Upper lobe of right lung (tissue), 1 donor: ENCODE data around the gene EGFL8. TPM values are rescaled to one million over a fixed set of nuclear protein-coding genes. Genes with fewer than 3 reads are reported as not detected.

Experiments used
- ATAC-seq: fragments of 200-7000 bp; cut with Tn5 transposase; one replicate; pipeline ENCODE4 v1.9.1; 2020; ENCODE audit warnings: mild to moderate bottlenecking, moderate library complexity
- DNase-seq: peaks from one replicate; pipeline ENCODE4 v3.0.0-alpha.2; 2020
- H3K27ac ChIP-seq: fragments of 200-600 bp; one replicate; pipeline ENCODE4 v1.8.0; 2022
- H3K27me3 ChIP-seq: fragments of 200-600 bp; one replicate; pipeline ENCODE4 v1.8.0; 2022; ENCODE audit warnings: mild to moderate bottlenecking
- H3K36me3 ChIP-seq: fragments of 200-600 bp; one replicate; pipeline ENCODE4 v1.8.0; 2022
- H3K4me1 ChIP-seq: fragments of 200-600 bp; one replicate; pipeline ENCODE4 v1.8.0; 2022
- H3K4me3 ChIP-seq: fragments of 200-600 bp; one replicate; pipeline ENCODE4 v1.8.0; 2022; ENCODE audit warnings: mild to moderate bottlenecking
- H3K9me3 ChIP-seq: fragments of 200-600 bp; one replicate; pipeline ENCODE4 v1.8.0; 2022
- CTCF ChIP-seq: fragments of 200-600 bp; IDR thresholded peaks from one replicate; pipeline ENCODE4 v1.8.0; 2022; ENCODE audit warnings: antibody characterized with exemption
- intact Hi-C: fragments of 100-400 bp; cut with DNase I; formaldehyde crosslinking; loops from one replicate; pipeline ENCODE4 v1.11.0; 2022
- total RNA-seq: library from RNA; stranded (reverse); fragmentation: NEBNext Ultra II Directional; extraction: Animal tissue kit (Norgen Biotek cat#: 25700); gene quantifications from one replicate; pipeline ENCODE4 v1.2.1, GENCODE V29; 2021
- donor health status: DM: no; HTN: yes; CAD: no; lungs with severe emphysema.

EGFL8 gene
- total RNA-seq, 1 donor from 2014 or later = 14.5 TPM

- H3K4me1 ChIP-seq = no peaks in the 10 kb centered on the region
- ATAC-seq (peak; percentile 32), DNase-seq (no peak)
- no peak overlapping the region for H3K4me3 ChIP-seq
- intact Hi-C loops = no loop called here
- H3K9me3 ChIP-seq = no peaks in the 10 kb centered on the region
- H3K27ac ChIP-seq = no peak overlapping the region
- TF ChIP-seq CTCF = no peak
- H3K36me3 ChIP-seq = no peaks in the 10 kb centered on the region
- H3K27me3 ChIP-seq = no peaks in the 10 kb centered on the region
These were observed 47.8 kb downstream of the EGFL8 start for GRCh38 chr6:32212076-32212760.

- Histone ChIP-seq H3K4me3 (no peak overlapping the region), H3K27me3 (no peaks in the 10 kb centered on the region), H3K4me1 (no peaks in the 10 kb centered on the region), H3K36me3 (no peaks in the 10 kb centered on the region), H3K27ac (no peak overlapping the region), H3K9me3 (no peaks in the 10 kb centered on the region)
- ATAC-seq = no peak
- DNase-seq = no peak
- no peak for TF ChIP-seq CTCF
- intact Hi-C loops = no loop called here
These were observed 49.3 kb downstream of the EGFL8 start for GRCh38 chr6:32213649-32214048.

GRCh38 chr6:32214126-32214525 lies 49.7 kb downstream of the EGFL8 start:
- Histone ChIP-seq H3K36me3 (no peaks in the 10 kb centered on the region), H3K4me3 (no peak overlapping the region), H3K27ac (no peak overlapping the region), H3K27me3 (no peaks in the 10 kb centered on the region), H3K4me1 (no peaks in the 10 kb centered on the region), H3K9me3 (no peaks in the 10 kb centered on the region)
- no peak for TF ChIP-seq CTCF
- ATAC-seq (no peak), DNase-seq (no peak)
- intact Hi-C loops = no loop called here

- TF ChIP-seq CTCF = no peak
- no peaks in the 10 kb centered on the region for H3K9me3 ChIP-seq
- intact Hi-C loops = no loop called here
- H3K27me3 ChIP-seq = no peaks in the 10 kb centered on the region
- DNase-seq (no peak), ATAC-seq (no peak)
- no peaks in the 10 kb centered on the region for H3K36me3 ChIP-seq
- H3K4me3 ChIP-seq = no peak overlapping the region
- H3K27ac ChIP-seq = no peak overlapping the region
- no peaks in the 10 kb centered on the region for H3K4me1 ChIP-seq
These were observed 51.2 kb downstream of the EGFL8 start for GRCh38 chr6:32215617-32216016.

DNA sequence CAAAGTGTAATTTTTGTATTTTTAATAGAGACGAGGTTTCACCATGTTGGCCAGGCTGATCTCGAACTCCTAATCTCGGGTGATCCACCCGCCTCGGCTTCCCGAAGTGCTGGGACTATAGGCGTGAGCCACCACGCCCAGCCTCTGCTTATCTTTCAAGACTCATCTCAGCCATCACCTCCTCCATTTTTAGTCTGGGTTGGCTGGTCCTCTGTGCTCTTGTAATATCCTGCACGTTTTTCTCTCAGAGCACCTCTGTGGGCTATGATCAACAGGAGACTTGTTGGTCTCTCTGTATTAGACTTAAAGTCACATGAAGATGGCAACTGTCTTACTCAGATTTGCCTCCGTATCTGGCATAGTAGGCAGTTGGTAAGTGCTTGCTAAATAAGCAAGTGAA lies 51.9 kb downstream of the EGFL8 start:
- Histone ChIP-seq H3K36me3 (no peaks in the 10 kb centered on the region), H3K9me3 (no peaks in the 10 kb centered on the region), H3K27me3 (no peaks in the 10 kb centered on the region), H3K4me1 (no peaks in the 10 kb centered on the region), H3K4me3 (no peak overlapping the region), H3K27ac (no peak overlapping the region)
- ATAC-seq (no peak), DNase-seq (no peak)
- intact Hi-C loops = no loop called here
- no peak for TF ChIP-seq CTCF

GRCh38 chr6:32216998-32217397 lies 52.6 kb downstream of the EGFL8 start:
- intact Hi-C loops = no loop called here
- no peaks in the 10 kb centered on the region for H3K4me1 ChIP-seq
- DNase-seq = no peak
- no peak for TF ChIP-seq CTCF
- H3K9me3 ChIP-seq = no peaks in the 10 kb centered on the region
- H3K27me3 ChIP-seq = no peaks in the 10 kb centered on the region
- H3K4me3 ChIP-seq = no peak overlapping the region
- H3K36me3 ChIP-seq = no peaks in the 10 kb centered on the region
- no peak for ATAC-seq
- no peak overlapping the region for H3K27ac ChIP-seq
